HG03520 (cell line): ENCODE results near the gene NAALADL2.
A peak's percentile ranks its signal among the peaks of the same experiment; 100 is the strongest.
"Not testable (repeated sequence)": the region's sequence is repeated elsewhere in the genome, so short reads cannot be mapped to it uniquely, and the experiment has no call there.

ENCODE experiments used
- ATAC-seq: cut with Tn5 transposase; IDR thresholded peaks from one replicate; pipeline ENCODE4 v1.9.1; 2021; ENCODE audit warnings: mild to moderate bottlenecking, moderate library complexity; ENCODE audit not compliant: unreplicated experiment

Gene NAALADL2

GRCh38 chr3:175248832-175249231 is 389.7 kb downstream of the NAALADL2 start:
- ATAC-seq = no peak

- ATAC-seq = no peak
Observed at GRCh38 chr3:175255698-175256097, 396.6 kb downstream of the NAALADL2 start.

DNA sequence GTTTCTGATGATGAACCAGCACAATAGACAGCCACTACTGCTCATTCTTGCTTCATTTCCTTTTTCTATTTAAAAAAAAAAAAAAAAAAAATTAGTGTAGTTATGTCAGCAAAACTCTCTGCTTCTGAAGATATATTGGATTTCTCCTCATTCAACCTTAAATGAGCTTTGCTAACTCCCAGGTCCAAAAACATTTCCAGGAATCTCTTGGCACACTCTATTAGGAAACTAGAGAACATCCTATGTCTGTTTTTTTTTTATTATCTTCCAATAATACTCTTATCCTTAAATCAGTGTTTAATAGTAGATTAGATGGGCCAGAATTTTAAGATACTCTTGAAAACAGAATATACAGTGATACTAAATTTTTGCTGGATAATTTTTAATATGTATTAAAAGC is 398.0 kb downstream of the NAALADL2 start:
- ATAC-seq = no peak

DNA sequence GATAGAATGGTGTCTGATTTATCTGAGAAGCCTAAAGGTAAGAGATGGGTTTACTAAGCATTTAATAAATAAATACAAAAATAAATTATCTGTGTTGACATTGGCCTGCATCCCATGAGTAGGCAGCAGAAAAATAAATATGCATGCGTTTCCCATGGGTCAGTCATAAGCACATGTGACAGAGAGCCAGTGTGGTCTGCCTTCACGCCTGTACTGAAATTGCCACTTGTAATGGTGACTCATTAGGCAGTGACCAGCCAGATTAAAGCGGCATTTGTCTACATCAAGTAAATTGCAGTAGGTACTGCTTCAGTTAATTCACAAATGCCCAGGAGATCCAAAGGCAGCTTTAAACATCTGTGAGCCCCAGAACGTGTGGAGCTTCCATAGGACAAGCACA is 399.6 kb downstream of the NAALADL2 start:
- no peak for ATAC-seq

DNA sequence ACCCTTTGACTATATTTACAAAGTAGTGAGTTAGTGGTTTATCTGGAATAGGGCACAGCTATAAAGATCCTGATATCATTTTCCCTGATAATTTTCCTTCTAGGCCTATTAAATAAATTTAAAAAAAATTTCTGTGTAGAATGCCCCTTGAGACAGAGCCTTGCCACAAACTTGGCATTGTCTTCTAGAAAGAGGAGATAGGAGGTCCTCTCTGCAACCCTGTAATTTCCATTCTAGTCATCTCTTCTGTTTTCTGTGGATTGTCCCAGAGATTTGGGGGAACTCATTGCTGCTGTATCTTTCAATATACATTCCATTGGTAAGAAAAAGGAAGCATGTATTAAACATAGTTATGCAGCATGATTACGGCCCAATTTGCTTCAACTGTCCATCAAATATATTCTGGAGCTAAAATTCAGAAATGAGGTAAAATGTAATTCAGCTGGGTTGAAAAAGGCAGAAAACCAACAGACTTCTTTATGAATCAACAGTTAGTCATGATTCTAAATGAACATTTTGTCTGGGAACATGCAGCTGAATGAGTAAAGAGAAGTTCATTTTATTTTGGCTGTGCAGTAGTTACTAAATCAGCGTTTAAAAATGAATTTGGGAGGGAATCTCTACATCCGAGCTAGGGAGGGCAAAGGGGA is 401.1 kb downstream of the NAALADL2 start:
- no peak for ATAC-seq

GRCh38 chr3:175266478-175266877 is 407.3 kb downstream of the NAALADL2 start:
- ATAC-seq = no peak

DNA sequence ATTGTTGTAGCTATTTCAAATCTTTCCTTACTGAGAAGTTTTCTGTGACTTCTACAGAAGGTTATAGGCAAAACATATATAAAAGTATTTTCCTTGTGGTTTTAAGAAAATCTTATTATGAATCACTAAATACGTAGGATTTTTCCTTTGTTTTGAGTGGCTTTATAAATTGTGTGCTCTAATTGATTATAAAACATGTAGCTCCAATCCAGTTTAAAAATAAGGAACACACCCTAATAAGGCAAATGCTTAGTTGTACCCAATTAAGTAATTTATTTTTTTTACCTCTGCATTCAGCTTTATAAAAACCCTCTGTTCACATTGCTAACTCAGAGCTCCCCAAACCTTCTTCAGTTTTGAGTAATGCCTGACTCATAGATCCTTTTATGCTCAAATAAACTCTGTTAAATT is 408.0 kb downstream of the NAALADL2 start:
- no peak for ATAC-seq

- ATAC-seq = no peak
Observed at GRCh38 chr3:175267561-175267960, 408.4 kb downstream of the NAALADL2 start.

DNA sequence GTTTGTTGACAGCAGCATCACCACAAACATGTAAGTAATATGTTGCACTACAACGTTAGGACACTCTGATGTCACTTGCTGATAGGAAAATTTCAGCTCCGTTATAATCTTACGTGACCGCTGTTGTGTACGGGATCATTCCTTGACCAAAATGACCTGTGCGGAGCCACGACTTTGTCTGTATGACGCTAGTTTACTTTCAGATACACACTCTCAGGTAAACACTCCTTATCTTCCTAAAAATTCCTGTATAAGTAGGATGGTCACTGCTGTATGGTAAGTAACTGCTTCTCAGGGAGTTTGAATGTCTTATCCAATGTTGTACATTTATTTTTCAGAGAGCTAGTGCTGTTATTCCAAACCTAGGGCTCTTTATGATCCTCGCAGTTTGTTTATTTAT is 410.3 kb downstream of the NAALADL2 start:
- ATAC-seq = no peak

DNA sequence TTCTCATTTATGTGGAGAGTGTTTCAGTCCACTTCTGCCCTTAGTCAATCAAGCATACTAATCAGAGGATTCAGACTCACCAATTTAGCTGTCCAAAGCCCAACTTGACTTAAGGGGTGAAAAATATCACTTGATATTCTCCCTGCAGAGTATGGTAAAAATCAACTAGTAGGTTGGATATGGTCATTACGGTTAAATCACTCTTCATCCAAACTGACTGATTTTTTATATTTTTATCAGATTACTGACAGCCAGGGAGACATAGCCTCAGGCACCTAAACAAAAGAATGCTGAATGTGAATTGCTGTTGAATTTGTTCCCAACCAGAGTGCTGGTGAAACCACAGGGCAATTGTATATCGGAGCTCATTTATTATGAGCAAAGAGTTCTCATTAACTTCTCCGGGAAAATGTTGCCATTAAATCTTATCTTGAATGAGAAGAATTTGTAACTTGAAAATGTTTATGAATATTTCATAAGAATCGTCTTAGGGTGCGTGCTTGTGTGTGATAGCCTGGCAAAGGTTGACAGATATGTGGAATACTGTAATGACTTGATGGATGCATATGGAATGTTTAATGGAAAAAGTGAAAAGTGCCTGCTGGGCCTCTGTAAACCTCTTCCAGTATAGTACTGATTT is 411.2 kb downstream of the NAALADL2 start:
- ATAC-seq = no peak

DNA sequence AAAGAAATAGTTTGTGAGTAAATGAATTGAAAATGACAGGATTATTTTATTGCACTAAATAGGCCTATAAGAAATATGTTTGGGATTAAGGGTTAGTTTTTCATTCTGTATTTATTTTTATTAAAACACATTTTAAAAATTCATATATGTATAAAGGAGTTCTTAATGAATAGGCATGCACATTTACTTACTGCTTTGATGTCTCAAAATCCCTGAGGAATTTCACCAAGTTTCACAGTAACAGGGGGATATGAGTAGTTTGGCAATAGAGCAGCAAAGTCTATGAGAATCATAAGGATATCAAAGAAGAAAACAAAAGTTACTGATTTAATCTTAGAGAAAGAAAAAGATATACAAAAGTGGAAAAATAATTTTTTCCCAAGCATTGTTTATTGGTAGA is 411.7 kb downstream of the NAALADL2 start:
- ATAC-seq = no peak

DNA sequence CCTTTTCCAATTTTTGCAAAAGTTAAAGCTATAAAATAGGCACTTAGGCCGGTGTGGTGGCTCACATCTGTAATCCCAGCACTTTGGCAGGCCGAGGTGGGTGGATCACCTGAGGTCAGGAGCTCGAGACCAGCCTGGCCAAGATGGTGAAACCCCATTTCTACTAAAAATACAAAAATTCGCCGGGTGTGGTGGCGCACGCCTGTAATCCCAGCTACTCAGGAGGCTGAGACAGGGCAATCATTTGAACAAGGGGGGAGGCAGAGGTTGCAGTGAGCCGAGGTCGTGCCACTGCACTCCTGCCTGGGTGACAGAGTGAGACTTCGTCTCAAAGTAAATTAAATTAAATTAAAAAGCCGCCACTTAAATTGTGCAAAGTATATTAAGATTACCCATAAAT is 412.3 kb downstream of the NAALADL2 start:
- not testable (repeated sequence) for ATAC-seq

DNA sequence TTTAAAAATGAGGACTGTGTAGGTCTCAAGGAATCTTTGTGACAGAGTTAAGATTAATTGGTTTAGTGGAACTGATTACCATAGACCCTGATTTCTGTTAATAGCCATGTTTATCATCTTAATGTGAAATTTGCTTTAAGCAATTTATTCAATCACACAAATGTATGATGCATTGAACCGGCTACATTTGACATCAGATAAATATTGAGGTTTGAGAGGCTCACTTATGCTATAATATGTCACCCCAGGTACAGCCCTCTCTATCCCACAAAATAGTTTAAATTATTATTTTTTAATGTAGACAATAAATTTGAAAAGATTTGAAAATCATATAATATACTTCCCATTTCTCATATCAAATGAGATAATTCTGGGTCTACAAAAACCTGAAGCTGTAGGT is 413.3 kb downstream of the NAALADL2 start:
- no peak for ATAC-seq

DNA sequence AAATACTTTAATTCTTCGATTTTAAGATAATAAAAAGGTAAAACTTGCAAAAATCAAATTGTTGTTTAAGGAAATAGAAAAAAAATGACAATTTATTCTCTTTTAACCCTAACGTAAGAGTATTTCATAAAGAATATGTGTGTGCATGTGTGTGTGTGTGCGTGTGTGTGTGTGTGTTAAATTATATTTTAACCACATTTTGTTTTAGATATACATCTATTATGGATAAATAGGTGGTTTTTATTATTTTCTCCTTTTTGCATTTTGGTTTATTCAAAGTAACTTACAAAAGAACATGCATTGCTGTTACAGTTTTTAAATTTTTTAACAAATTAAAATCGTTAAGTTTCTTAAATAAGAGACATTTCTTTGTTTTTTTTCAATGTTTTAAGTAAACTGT is 414.4 kb downstream of the NAALADL2 start:
- no peak for ATAC-seq

GRCh38 chr3:175274056-175274455 is 414.9 kb downstream of the NAALADL2 start:
- ATAC-seq = no peak

- no peak for ATAC-seq
Observed at GRCh38 chr3:175274474-175275218, 415.5 kb downstream of the NAALADL2 start.

GRCh38 chr3:175278680-175279079 is 419.5 kb downstream of the NAALADL2 start:
- no peak for ATAC-seq

DNA sequence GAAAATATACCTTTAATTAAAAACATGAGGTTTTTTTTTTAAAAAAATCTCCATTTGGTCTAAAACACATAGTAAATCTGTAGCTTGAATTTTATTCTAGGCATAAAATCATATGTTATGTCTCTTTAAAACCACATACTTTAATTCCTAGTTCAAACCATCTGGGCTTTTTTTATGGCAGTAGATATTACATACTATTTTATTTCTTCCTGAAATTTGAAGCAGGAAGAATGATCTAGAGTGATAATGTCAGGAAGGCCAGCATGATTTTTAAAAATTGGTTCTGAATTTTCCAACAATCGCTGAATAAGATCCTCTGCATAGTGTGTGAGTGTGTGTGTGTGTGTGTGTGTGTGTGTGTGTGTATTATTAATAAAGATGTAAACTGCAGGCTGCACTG is 420.3 kb downstream of the NAALADL2 start:
- ATAC-seq = no peak

GRCh38 chr3:175279911-175280310 is 420.8 kb downstream of the NAALADL2 start:
- no peak for ATAC-seq

- ATAC-seq = peak; percentile 69
Observed at GRCh38 chr3:175287361-175287963, 428.3 kb downstream of the NAALADL2 start.

- no peak for ATAC-seq
Observed at GRCh38 chr3:175288621-175289020, 429.5 kb downstream of the NAALADL2 start.

DNA sequence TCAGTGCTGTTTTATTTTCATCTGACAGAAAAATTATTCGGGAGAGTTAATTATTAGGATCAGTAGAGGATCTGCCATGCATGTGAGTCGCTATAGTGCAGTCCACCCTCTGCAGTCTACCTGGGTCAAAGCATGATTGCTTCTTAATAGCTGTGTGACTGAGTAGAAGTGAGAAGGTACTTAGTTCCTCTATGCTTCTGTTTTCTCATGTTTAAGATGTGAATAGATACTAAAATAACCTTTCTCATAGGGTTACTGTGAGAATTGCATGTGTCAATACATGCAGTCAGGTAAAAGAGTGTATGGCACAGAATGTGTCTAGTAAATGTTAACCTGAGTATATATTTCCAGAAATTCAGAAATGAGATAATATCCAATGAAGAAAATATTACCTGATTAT is 435.7 kb downstream of the NAALADL2 start:
- no peak for ATAC-seq
